Measurements from ENCODE around the gene TRIP13.

DNA sequence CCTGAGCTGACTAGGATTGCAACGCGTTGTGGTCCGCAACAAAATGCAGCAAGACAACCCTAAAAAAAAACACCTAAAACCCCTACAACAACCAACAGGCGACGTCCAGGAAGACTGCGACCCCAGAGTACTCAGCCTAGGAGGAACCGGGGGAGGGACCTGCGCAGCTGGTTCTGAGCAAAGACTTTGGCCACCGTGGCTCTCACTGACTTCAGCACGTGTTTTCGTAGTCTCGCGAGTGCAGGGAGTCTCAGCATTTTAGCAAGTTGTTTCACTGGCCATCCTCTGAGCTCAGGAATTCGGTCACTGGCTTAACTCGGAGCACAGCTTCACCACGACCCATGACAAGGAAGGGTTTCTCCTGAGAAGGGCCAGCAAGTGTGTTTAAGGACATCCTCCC, 33.3 kb upstream of the TRIP13 start:
- TF ChIP-seq PPARA (CRISPR knock-in tag; IDR thresholded peaks at IDR 0.05; ENCODE audit: borderline replicate concordance) = no peak
- no peak for TF ChIP-seq RARB (CRISPR knock-in tag; IDR thresholded peaks at IDR 0.05)
- TF ChIP-seq, protein P1, sequence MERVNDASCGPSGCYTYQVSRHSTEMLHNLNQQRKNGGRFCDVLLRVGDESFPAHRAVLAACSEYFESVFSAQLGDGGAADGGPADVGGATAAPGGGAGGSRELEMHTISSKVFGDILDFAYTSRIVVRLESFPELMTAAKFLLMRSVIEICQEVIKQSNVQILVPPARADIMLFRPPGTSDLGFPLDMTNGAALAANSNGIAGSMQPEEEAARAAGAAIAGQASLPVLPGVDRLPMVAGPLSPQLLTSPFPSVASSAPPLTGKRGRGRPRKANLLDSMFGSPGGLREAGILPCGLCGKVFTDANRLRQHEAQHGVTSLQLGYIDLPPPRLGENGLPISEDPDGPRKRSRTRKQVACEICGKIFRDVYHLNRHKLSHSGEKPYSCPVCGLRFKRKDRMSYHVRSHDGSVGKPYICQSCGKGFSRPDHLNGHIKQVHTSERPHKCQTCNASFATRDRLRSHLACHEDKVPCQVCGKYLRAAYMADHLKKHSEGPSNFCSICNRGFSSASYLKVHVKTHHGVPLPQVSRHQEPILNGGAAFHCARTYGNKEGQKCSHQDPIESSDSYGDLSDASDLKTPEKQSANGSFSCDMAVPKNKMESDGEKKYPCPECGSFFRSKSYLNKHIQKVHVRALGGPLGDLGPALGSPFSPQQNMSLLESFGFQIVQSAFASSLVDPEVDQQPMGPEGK (CRISPR knock-in tag; IDR thresholded peaks at IDR 0.05; ENCODE audit: borderline replicate concordance) = no peak
- TF ChIP-seq ZFP30 (CRISPR knock-in tag; IDR thresholded peaks at IDR 0.05) = no peak
- TF ChIP-seq ISL1 (CRISPR knock-in tag; IDR thresholded peaks at IDR 0.05) = no peak
- TF ChIP-seq, protein P2, sequence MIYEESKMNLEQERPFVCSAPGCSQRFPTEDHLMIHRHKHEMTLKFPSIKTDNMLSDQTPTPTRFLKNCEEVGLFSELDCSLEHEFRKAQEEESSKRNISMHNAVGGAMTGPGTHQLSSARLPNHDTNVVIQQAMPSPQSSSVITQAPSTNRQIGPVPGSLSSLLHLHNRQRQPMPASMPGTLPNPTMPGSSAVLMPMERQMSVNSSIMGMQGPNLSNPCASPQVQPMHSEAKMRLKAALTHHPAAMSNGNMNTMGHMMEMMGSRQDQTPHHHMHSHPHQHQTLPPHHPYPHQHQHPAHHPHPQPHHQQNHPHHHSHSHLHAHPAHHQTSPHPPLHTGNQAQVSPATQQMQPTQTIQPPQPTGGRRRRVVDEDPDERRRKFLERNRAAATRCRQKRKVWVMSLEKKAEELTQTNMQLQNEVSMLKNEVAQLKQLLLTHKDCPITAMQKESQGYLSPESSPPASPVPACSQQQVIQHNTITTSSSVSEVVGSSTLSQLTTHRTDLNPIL (CRISPR knock-in tag; IDR thresholded peaks at IDR 0.05; ENCODE audit: low read depth) = no peak
- no peak for TF ChIP-seq TOX (CRISPR knock-in tag; IDR thresholded peaks at IDR 0.05; ENCODE audit: borderline replicate concordance)
